Ishikawa (cell line): ENCODE data around the gene CCDC60.

Experiments
- CEBPB ChIP-seq: IDR thresholded peaks from 2 replicates; pipeline ENCODE4 v1.6.1; 2012
- CREB1 ChIP-seq: IDR thresholded peaks from 2 replicates; pipeline ENCODE4 v1.6.1; 2012; ENCODE audit warnings: low read depth
- EGR1 ChIP-seq: IDR thresholded peaks from 2 replicates; pipeline ENCODE4 v1.6.1; 2012
- EP300 ChIP-seq: IDR thresholded peaks from 2 replicates; pipeline ENCODE4 v1.6.1; 2012; ENCODE audit warnings: borderline replicate concordance
- FOXM1 ChIP-seq: IDR thresholded peaks from 2 replicates; pipeline ENCODE4 v1.6.1; 2012; ENCODE audit warnings: low read depth, borderline replicate concordance
- MAX ChIP-seq: IDR thresholded peaks from 2 replicates; pipeline ENCODE4 v1.6.1; 2012
- NFIC ChIP-seq: IDR thresholded peaks from 2 replicates; pipeline ENCODE4 v1.6.1; 2012
- RAD21 ChIP-seq: IDR thresholded peaks from 2 replicates; pipeline ENCODE4 v1.6.1; 2012; ENCODE audit warnings: low read depth
- REST ChIP-seq: IDR thresholded peaks from 2 replicates; pipeline ENCODE4 v1.6.1; 2012; ENCODE audit warnings: low read depth, mild to moderate bottlenecking
- TAF1 ChIP-seq: IDR thresholded peaks from 2 replicates; pipeline ENCODE4 v1.6.1; 2012; ENCODE audit warnings: low read depth, mild to moderate bottlenecking
- TCF12 ChIP-seq: IDR thresholded peaks from 2 replicates; pipeline ENCODE4 v1.6.1; 2012; ENCODE audit warnings: low read depth
- TEAD4 ChIP-seq: IDR thresholded peaks from 2 replicates; pipeline ENCODE4 v1.6.1; 2012
- USF1 ChIP-seq: IDR thresholded peaks from 2 replicates; pipeline ENCODE4 v1.6.1; 2012
- YY1 ChIP-seq: IDR thresholded peaks from 2 replicates; pipeline ENCODE4 v1.6.1; 2012; ENCODE audit warnings: low read depth
- ZBTB7A ChIP-seq: IDR thresholded peaks from 2 replicates; pipeline ENCODE4 v1.6.1; 2012; ENCODE audit warnings: low read depth

Gene CCDC60

GRCh38 chr12:119375075-119375882, 40.8 kb downstream of the CCDC60 start:
- TF ChIP-seq TEAD4 (no peak), CREB1 (no peak), USF1 (no peak), TAF1 (no peak), MAX (no peak), EP300 (no peak), NFIC (no peak)

- TF ChIP-seq EGR1: no peak
Measured at GRCh38 chr12:119375883-119376190, 41.3 kb downstream of the CCDC60 start.

GRCh38 chr12:119378903-119379302, 44.4 kb downstream of the CCDC60 start:
- TF ChIP-seq TAF1: no peak
- no peak for TF ChIP-seq ZBTB7A
- TF ChIP-seq REST: no peak
- no peak for TF ChIP-seq TCF12
- TF ChIP-seq EGR1: no peak
- TF ChIP-seq TEAD4: no peak
- TF ChIP-seq NFIC: no peak
- TF ChIP-seq CEBPB: no peak
- TF ChIP-seq CREB1: no peak
- no peak for TF ChIP-seq USF1
- no peak for TF ChIP-seq MAX
- TF ChIP-seq RAD21: no peak
- no peak for TF ChIP-seq FOXM1

- no peak for TF ChIP-seq EP300
- no peak for TF ChIP-seq MAX
- no peak for TF ChIP-seq YY1
- no peak for TF ChIP-seq RAD21
- no peak for TF ChIP-seq TEAD4
- no peak for TF ChIP-seq CREB1
- TF ChIP-seq EGR1: no peak
- no peak for TF ChIP-seq NFIC
- no peak for TF ChIP-seq TCF12
- TF ChIP-seq USF1: no peak
Measured at GRCh38 chr12:119381471-119382235, 47.1 kb downstream of the CCDC60 start.

- TF ChIP-seq YY1: no peak
- no peak for TF ChIP-seq TAF1
- TF ChIP-seq ZBTB7A: no peak
- TF ChIP-seq NFIC: no peak
- no peak for TF ChIP-seq EP300
- TF ChIP-seq CEBPB: no peak
Measured at GRCh38 chr12:119383206-119383605, 48.7 kb downstream of the CCDC60 start.

- TF ChIP-seq TEAD4 (no peak), EGR1 (no peak), TCF12 (no peak), YY1 (no peak), CEBPB (no peak), ZBTB7A (no peak), CREB1 (no peak), EP300 (no peak), MAX (no peak), NFIC (no peak), RAD21 (no peak), FOXM1 (no peak), TAF1 (no peak), REST (no peak), USF1 (no peak)
Measured at GRCh38 chr12:119384340-119384739, 49.8 kb downstream of the CCDC60 start.
